Upper lobe of right lung (tissue), 1 donor: ENCODE results near the gene CD300C. TPM values are rescaled to one million over a fixed set of nuclear protein-coding genes. Genes with fewer than 3 reads are reported as not detected.
"Not testable (repeated sequence)": the region's sequence is repeated elsewhere in the genome, so short reads cannot be mapped to it uniquely, and the experiment has no call there.

Experiments used
- ATAC-seq: fragments of 200-7000 bp; cut with Tn5 transposase; one replicate; pipeline ENCODE4 v1.9.1; 2020; ENCODE audit warnings: mild to moderate bottlenecking, moderate library complexity
- DNase-seq: peaks from one replicate; pipeline ENCODE4 v3.0.0-alpha.2; 2020
- H3K27ac ChIP-seq: fragments of 200-600 bp; one replicate; pipeline ENCODE4 v1.8.0; 2022
- H3K27me3 ChIP-seq: fragments of 200-600 bp; one replicate; pipeline ENCODE4 v1.8.0; 2022; ENCODE audit warnings: mild to moderate bottlenecking
- H3K36me3 ChIP-seq: fragments of 200-600 bp; one replicate; pipeline ENCODE4 v1.8.0; 2022
- H3K4me1 ChIP-seq: fragments of 200-600 bp; one replicate; pipeline ENCODE4 v1.8.0; 2022
- H3K4me3 ChIP-seq: fragments of 200-600 bp; one replicate; pipeline ENCODE4 v1.8.0; 2022; ENCODE audit warnings: mild to moderate bottlenecking
- H3K9me3 ChIP-seq: fragments of 200-600 bp; one replicate; pipeline ENCODE4 v1.8.0; 2022
- CTCF ChIP-seq: fragments of 200-600 bp; IDR thresholded peaks from one replicate; pipeline ENCODE4 v1.8.0; 2022; ENCODE audit warnings: antibody characterized with exemption
- intact Hi-C: fragments of 100-400 bp; cut with DNase I; formaldehyde crosslinking; loops from one replicate; pipeline ENCODE4 v1.11.0; 2022
- total RNA-seq: library from RNA; stranded (reverse); fragmentation: NEBNext Ultra II Directional; extraction: Animal tissue kit (Norgen Biotek cat#: 25700); gene quantifications from one replicate; pipeline ENCODE4 v1.2.1, GENCODE V29; 2021
- donor health status: DM: no; HTN: yes; CAD: no; lungs with severe emphysema.

CD300C gene
- total RNA-seq, 1 donor from 2014 or later: 8.2 TPM

- Histone ChIP-seq H3K27me3 (peaks cover 6% of the 10 kb centered on the region), H3K9me3 (no peaks in the 10 kb centered on the region), H3K27ac (no peak overlapping the region), H3K4me3 (no peak overlapping the region), H3K4me1 (no peaks in the 10 kb centered on the region), H3K36me3 (no peaks in the 10 kb centered on the region)
- intact Hi-C loops: no loop called here
- no peak for ATAC-seq
- DNase-seq: no peak
- TF ChIP-seq CTCF: no peak
These were observed 38.6 kb upstream of the CD300C start for GRCh38 chr17:74584292-74585060.

GRCh38 chr17:74582633-74583032 lies 36.7 kb upstream of the CD300C start:
- no peak for ATAC-seq

DNA sequence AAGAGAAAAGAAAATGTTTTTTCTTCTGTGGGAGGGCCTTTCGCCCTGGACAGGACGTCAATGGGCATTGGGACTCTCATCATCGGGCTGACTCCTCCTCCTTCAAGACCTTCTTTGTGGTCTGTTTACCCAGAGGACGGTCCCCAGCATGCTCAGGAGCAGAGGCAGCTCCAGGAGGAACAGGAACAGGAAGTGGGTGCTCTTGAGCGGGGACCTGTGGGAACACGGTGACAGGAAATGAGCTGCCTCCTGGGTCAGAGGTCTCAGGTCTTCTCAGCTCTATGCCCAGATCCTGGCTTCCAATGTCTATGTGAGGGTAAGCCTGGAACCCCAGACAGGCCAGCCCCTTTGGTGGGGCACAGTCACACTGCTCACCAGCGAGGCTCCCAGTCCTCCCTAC lies 34.0 kb upstream of the CD300C start:
- no peaks in the 10 kb centered on the region for H3K4me1 ChIP-seq
- DNase-seq (no peak), ATAC-seq (peak; percentile 63)
- no peaks in the 10 kb centered on the region for H3K27me3 ChIP-seq
- no peak overlapping the region for H3K4me3 ChIP-seq
- TF ChIP-seq CTCF: no peak
- H3K36me3 ChIP-seq: no peaks in the 10 kb centered on the region
- intact Hi-C loops: no loop called here
- H3K27ac ChIP-seq: no peak overlapping the region
- no peaks in the 10 kb centered on the region for H3K9me3 ChIP-seq

More at GRCh38 chr17:74582633-74583032, 36.7 kb upstream of the CD300C start:
- H3K4me1 ChIP-seq: no peaks in the 10 kb centered on the region
- H3K36me3 ChIP-seq: no peaks in the 10 kb centered on the region
- no peak for TF ChIP-seq CTCF
- intact Hi-C loops: no loop called here
- no peak for DNase-seq
- no peaks in the 10 kb centered on the region for H3K9me3 ChIP-seq
- no peak overlapping the region for H3K4me3 ChIP-seq
- H3K27ac ChIP-seq: no peak overlapping the region
- H3K27me3 ChIP-seq: no peaks in the 10 kb centered on the region

DNA sequence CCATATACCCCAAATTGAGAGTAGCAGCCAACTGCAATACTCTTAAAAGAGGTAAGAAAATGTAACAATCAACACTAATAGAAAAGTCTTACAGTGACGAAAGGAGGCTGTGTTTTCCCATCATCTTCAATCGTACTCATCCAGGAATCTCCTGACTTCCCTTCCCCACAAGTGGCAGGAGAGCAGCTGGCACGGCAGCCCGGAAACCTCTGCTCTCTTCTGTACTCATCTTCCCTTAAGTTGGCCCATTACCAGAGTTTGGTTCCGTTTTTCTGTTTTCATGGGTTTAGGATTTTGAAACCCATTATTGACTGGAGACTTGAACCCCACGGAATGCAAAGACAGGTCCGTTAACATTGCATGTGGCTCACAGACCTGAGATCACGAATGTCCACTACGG lies 33.1 kb upstream of the CD300C start:
- no peak for TF ChIP-seq CTCF
- no peak for ATAC-seq
- Histone ChIP-seq H3K9me3 (no peaks in the 10 kb centered on the region), H3K4me1 (no peaks in the 10 kb centered on the region), H3K4me3 (no peak overlapping the region), H3K27ac (no peak overlapping the region), H3K36me3 (no peaks in the 10 kb centered on the region), H3K27me3 (no peaks in the 10 kb centered on the region)
- DNase-seq: no peak
- intact Hi-C loops: no loop called here

DNA sequence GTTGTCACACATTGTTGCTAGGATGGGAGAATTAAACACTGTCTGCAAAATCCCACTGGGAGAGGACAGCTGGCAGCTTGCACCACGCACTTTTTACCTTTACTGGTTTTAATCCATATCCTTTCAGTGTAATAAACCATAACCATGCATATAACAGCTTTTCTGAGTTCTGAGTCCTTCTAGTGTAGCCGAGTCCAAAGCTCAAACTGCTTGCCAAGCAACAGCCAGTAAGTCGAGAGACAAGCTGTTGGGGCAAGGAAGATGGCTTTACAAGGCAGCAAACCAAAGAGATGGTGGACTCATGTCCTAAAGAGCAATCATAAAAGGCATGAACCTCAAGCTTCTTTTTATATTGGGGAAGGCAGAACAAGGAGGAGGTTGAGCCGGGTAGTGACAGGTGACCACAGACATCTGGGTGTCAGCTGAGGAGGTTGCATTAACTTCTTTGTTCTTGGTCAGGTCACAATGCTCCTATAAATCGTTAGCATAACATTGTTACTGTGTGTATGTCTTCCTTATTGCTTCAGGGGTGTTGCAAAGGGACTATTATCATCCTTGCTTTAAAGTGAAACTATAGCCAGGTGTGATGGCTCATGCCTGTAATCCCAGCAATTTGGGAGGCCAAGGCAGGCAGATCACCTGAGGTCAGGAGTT lies 28.7 kb upstream of the CD300C start:
- H3K9me3 ChIP-seq: no peaks in the 10 kb centered on the region
- H3K4me3 ChIP-seq: no peak overlapping the region
- H3K27ac ChIP-seq: no peak overlapping the region
- no peaks in the 10 kb centered on the region for H3K36me3 ChIP-seq
- no peaks in the 10 kb centered on the region for H3K27me3 ChIP-seq
- no peaks in the 10 kb centered on the region for H3K4me1 ChIP-seq
- TF ChIP-seq CTCF: no peak
- no peak for ATAC-seq
- intact Hi-C loops: no loop called here
- no peak for DNase-seq

DNA sequence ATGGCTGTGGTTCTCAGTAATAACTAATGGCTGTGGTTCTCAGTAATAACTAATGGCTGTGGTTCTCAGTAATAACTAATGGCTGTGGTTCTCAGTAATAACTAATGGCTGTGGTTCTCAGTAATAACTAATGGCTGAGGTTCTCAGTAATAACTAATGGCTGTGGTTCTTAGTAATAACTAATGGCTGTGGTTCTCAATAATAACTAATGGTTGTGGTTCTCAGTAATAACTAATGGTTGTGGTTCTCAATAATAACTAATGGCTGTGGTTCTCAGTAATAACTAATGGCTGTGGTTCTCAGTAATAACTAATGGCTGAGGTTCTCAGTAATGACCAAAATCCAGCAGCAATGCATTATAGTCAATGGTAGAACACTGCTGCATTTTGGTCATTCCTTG lies 27.7 kb upstream of the CD300C start:
- H3K4me1 ChIP-seq, H3K4me3 ChIP-seq, H3K27me3 ChIP-seq, H3K36me3 ChIP-seq, ATAC-seq, DNase-seq, H3K27ac ChIP-seq, intact Hi-C loops, H3K9me3 ChIP-seq: not testable (repeated sequence)
